Measurements from ENCODE around the gene ATP6V1G1.
A peak's percentile ranks its signal among the peaks of the same experiment; 100 is the strongest.

DNA sequence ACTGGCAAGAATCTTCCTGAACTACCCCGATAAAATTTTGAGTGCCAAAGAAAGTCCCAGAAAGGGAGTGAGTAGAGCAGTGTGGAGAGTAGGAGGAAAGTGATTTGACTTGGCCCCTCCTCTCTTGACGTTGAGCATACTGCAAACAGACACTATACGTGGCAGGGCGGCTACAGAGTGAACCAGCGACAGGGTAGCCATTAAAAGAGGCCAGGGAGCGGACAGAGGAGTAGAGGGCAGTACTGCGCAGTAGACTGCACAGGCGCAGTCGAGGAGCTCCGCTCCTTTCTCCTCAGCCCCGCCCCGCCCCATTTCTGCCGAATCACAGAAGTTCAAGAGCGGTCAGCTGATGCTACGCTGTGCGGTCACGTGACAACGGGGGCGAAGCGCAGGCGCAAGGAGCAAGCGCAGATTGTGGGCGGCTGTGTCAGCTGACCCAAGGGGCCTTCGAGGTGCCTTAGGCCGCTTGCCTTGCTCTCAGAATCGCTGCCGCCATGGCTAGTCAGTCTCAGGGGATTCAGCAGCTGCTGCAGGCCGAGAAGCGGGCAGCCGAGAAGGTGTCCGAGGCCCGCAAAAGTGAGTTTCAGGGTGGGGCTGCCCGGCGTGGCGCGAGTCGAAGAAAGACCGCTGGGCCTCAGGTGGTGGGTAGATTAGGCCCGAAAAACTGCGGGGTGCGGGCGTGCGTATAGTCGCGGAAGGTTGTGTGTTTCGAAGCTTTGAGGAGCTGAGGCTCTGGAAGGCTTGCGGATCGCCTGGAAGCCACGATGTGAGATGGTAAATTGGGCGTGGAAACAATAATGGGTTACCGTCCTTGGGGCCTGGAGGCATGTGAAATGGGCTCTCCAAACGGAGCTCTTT, at the start of gene ATP6V1G1:
- TF ChIP-seq BHLHE40 (IDR thresholded peaks at IDR 0.05; ENCODE audit: low read depth, low read length) (peak; percentile 12; the same call in 1 of the 2 replicates), CEBPB (IDR thresholded peaks at IDR 0.05) (no peak), EP300 (IDR thresholded peaks at IDR 0.05) (no peak), POLR2A (IDR thresholded peaks at IDR 0.05; ENCODE audit: low read length) (peak; percentile 88), PHF8 (IDR thresholded peaks at IDR 0.05; ENCODE audit: borderline replicate concordance, low read depth) (peak; percentile 91), HOXA7 (CRISPR knock-in tag; IDR thresholded peaks at IDR 0.05) (no peak), SREBF2 (IDR thresholded peaks at IDR 0.05) (no peak)
- TF ChIP-seq, protein P1, sequence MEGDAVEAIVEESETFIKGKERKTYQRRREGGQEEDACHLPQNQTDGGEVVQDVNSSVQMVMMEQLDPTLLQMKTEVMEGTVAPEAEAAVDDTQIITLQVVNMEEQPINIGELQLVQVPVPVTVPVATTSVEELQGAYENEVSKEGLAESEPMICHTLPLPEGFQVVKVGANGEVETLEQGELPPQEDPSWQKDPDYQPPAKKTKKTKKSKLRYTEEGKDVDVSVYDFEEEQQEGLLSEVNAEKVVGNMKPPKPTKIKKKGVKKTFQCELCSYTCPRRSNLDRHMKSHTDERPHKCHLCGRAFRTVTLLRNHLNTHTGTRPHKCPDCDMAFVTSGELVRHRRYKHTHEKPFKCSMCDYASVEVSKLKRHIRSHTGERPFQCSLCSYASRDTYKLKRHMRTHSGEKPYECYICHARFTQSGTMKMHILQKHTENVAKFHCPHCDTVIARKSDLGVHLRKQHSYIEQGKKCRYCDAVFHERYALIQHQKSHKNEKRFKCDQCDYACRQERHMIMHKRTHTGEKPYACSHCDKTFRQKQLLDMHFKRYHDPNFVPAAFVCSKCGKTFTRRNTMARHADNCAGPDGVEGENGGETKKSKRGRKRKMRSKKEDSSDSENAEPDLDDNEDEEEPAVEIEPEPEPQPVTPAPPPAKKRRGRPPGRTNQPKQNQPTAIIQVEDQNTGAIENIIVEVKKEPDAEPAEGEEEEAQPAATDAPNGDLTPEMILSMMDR (IDR thresholded peaks at IDR 0.05): no peak

Measured in A549 (cell line).